Measurements from ENCODE around the gene LDB3. TPM values are rescaled to one million over a fixed set of nuclear protein-coding genes. Genes with fewer than 3 reads are reported as not detected.

LDB3 gene
- total and polyA plus RNA-seq, 11 donors: 165 to 1,759 (median 1,273) TPM

DNA sequence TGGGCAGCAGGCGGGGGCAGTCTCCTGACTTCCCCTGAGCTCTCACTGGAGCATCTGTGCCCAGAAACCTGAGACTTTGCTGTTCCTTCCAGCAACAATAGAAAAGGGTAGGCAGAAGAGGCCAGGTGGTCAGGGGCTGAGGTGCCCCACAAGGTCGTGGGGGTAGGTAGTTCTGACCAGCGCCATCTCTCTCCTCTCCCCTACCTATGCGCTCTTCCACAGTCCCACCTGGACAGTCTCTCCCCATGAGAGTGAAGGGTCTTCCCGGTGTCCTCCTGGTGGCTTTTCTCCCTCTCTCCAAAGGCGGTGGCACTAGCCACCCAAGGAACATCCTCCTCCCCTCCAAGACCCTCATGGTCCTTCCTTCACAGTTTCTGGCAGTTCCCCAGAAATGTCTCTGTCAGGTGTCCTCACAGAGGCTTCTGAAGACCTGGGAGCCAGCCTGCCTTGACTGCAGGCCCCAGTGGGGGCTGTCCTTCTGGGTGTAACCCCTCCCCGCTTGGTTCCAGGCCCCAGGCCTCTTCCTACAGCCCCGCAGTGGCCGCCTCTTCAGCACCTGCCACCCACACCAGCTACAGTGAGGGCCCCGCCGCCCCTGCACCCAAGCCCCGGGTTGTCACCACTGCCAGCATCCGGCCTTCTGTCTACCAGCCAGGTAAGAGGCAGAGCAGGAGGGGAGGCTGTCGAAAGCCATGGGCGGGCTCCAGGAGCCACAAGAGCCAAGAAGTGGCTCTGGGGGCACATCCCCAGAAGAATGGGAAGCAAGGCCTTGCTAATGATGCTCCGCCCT lies 41.3 kb downstream of the LDB3 start:
- Histone ChIP-seq H3K27ac (peak overlapping the region in 9 of 12 donors; percentile 5 to 98 (median 88)), H3K4me1 (peaks cover 4 to 80% (median 24%) of the 10 kb centered on the region in 12 donors), H3K9me3 (no peaks in the 10 kb centered on the region), H3K4me3 (no peak overlapping the region), H3K27me3 (peaks cover 0 to 10% (median 0%) of the 10 kb centered on the region in 9 donors), H3K36me3 (peaks cover 0 to 76% (median 20%) of the 10 kb centered on the region in 9 donors)
- DNase-seq (peak in 1 of 5 donors; percentile 37), ATAC-seq (peak in 3 of 4 donors; percentile 1 to 7 (median 2))
- 84 to 90% (median 87%) methylated on average over 13 to 16 of the region's 16 CpGs for WGBS, 4 donors
- TF ChIP-seq POLR2A (IDR thresholded peaks at IDR 0.05): no peak
- TF ChIP-seq, protein P1, sequence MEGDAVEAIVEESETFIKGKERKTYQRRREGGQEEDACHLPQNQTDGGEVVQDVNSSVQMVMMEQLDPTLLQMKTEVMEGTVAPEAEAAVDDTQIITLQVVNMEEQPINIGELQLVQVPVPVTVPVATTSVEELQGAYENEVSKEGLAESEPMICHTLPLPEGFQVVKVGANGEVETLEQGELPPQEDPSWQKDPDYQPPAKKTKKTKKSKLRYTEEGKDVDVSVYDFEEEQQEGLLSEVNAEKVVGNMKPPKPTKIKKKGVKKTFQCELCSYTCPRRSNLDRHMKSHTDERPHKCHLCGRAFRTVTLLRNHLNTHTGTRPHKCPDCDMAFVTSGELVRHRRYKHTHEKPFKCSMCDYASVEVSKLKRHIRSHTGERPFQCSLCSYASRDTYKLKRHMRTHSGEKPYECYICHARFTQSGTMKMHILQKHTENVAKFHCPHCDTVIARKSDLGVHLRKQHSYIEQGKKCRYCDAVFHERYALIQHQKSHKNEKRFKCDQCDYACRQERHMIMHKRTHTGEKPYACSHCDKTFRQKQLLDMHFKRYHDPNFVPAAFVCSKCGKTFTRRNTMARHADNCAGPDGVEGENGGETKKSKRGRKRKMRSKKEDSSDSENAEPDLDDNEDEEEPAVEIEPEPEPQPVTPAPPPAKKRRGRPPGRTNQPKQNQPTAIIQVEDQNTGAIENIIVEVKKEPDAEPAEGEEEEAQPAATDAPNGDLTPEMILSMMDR (IDR thresholded peaks at IDR 0.05): no peak
- intact Hi-C loops (cut with DNase I): loop anchor here in 3 of 10 donors (5.0 to 10.0 kb wide), 3 partner anchors 48 to 188 kb away; partner anchors contain the start of gene BMPR1A (in 1 of the 3)

DNA sequence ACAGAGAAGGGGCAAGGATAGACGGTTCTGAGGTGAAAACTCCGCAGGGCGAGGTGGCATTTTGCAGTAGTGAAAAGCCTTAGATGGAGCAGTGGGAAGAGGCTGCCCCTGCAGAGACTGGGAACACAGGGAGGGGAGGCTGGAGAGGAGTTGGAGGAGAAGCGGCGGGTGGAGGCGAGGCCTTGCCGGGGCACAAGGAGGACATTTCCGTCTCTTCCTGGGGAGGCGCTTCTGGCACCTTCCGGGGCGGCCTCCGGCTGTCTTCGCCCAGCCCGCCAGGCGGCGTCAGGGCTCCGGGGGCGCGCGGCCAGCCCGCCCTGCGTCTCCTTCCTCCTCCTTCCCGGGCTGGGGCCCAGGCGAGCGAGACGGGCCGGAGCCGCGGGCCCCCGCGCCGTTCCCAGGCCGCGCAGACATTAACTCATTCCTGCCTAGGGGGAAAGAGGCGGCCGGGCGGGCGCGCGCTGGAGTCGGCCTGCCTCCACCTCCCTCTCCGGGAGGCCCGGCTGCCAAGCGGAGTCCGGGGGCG lies 42.7 kb downstream of the LDB3 start:
- H3K36me3 ChIP-seq: peaks cover 0 to 62% (median 20%) of the 10 kb centered on the region in 9 donors

DNA sequence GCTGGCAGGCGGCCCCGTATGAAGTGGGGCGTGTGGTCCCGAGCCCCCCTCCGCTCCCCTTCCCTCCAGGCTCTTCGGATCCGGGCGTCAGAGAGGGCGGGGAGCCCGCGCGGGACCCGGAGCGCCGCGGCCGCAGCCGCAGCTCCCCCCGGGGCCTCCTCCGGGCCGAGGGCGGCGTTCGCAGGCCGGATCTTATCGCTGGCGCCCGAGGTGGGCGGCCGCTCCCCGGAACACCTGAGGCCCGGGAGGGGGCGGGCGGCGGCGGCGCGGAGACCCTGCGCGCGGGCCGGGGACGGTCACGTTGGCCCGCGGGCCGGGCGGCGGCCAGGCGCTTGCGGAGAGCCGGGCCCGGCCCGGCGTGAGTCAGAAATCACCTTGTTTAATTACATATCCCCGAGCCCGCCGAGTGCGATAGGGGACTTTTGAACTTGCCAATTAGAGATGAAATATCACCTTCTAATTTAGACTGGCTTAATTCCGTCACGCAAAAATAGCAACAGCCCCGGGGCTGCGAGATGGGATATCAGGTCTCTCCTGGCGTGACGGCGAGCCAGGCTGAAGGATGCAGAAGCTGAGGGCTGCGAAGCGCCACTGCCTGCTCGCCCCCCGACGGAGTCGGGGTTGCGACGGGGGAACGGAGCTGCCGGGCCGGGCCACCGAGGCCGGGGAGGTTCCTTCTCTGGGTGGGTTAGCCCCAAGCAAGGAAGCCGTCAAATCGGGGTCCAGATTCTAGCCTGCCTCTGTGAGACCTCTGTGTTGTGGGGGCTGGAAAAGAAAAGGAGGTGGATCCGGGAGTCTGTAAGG lies 43.4 kb downstream of the LDB3 start:
- H3K4me1 ChIP-seq: peaks cover 4 to 81% (median 22%) of the 10 kb centered on the region in 12 donors
- H3K4me3 ChIP-seq: peak overlapping the region; percentile 40 to 84 (median 67)
- peak overlapping the region; percentile 64 to 98 (median 90) for H3K27ac ChIP-seq
- 2 to 8% (median 3%) methylated on average over 20 to 82 of the region's 82 CpGs for WGBS, 4 donors
- TF ChIP-seq, protein P1 (IDR thresholded peaks at IDR 0.05): no peak
- TF ChIP-seq POLR2A (IDR thresholded peaks at IDR 0.05): peak in 1 of 2 donors; percentile 7
- H3K36me3 ChIP-seq: peaks cover 0 to 57% (median 20%) of the 10 kb centered on the region in 9 donors
- H3K9me3 ChIP-seq: no peaks in the 10 kb centered on the region
- DNase-seq (peak in 2 of 5 donors; percentile 58 to 65), ATAC-seq (peak in 2 of 4 donors; percentile 1 to 3)
- intact Hi-C loops (cut with DNase I): loop anchor here in 6 of 10 donors (1.0 to 10.0 kb wide), 5 partner anchors 46 to 189 kb away; partner anchors contain the start of gene BMPR1A (in 1 of the 6)
- H3K27me3 ChIP-seq: peaks cover 0 to 9% (median 0%) of the 10 kb centered on the region in 9 donors

More for the DNA sequence above, 42.7 kb downstream of the LDB3 start:
- DNase-seq (peak; percentile 89 to 95 (median 89)), ATAC-seq (peak; percentile 5 to 70 (median 65))
- peak in 1 of 2 donors; percentile 68 for TF ChIP-seq POLR2A (IDR thresholded peaks at IDR 0.05)
- TF ChIP-seq, protein P1 (IDR thresholded peaks at IDR 0.05): peak; percentile 63 to 93 (median 82)
- H3K27ac ChIP-seq: peak overlapping the region; percentile 64 to 98 (median 90)
- intact Hi-C loops (cut with DNase I): loop anchor here in 5 of 10 donors (1.0 to 10.0 kb wide), 4 partner anchors 46 to 188 kb away; partner anchors contain the start of gene BMPR1A (in 1 of the 5)
- peak overlapping the region; percentile 40 to 84 (median 67) for H3K4me3 ChIP-seq
- peaks cover 0 to 10% (median 0%) of the 10 kb centered on the region in 9 donors for H3K27me3 ChIP-seq
- H3K9me3 ChIP-seq: no peaks in the 10 kb centered on the region
- 2 to 6% (median 3%) methylated on average over 23 to 46 of the region's 46 CpGs for WGBS, 4 donors
- peaks cover 4 to 81% (median 22%) of the 10 kb centered on the region in 12 donors for H3K4me1 ChIP-seq

Measured in heart left ventricle (tissue), 16 donors.